ENCODE results near the gene ZNF407.

DNA sequence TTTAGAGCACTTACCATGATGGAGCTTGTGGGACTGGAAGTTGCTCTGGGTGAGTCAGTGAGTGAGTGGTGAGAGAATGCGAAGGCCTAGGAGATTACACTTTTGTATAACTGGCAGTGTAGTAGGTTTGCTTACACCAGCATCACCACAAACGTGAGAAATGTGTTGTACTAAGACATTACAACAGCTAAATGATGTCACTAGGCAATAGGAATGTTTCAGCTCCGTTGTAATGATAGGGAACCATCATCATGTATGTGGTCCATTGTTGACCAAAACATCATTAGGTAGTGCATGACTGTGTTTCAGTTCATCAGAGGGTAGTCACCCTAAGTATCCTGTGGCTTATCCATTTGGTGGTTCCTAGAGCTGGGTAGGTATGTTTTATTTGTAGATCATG lies 11.9 kb downstream of the ZNF407 start:
- TF ChIP-seq, protein P1, sequence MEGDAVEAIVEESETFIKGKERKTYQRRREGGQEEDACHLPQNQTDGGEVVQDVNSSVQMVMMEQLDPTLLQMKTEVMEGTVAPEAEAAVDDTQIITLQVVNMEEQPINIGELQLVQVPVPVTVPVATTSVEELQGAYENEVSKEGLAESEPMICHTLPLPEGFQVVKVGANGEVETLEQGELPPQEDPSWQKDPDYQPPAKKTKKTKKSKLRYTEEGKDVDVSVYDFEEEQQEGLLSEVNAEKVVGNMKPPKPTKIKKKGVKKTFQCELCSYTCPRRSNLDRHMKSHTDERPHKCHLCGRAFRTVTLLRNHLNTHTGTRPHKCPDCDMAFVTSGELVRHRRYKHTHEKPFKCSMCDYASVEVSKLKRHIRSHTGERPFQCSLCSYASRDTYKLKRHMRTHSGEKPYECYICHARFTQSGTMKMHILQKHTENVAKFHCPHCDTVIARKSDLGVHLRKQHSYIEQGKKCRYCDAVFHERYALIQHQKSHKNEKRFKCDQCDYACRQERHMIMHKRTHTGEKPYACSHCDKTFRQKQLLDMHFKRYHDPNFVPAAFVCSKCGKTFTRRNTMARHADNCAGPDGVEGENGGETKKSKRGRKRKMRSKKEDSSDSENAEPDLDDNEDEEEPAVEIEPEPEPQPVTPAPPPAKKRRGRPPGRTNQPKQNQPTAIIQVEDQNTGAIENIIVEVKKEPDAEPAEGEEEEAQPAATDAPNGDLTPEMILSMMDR (IDR thresholded peaks at IDR 0.05; ENCODE audit: insufficient read depth, low read length), result no peak
- TF ChIP-seq, protein P2, sequence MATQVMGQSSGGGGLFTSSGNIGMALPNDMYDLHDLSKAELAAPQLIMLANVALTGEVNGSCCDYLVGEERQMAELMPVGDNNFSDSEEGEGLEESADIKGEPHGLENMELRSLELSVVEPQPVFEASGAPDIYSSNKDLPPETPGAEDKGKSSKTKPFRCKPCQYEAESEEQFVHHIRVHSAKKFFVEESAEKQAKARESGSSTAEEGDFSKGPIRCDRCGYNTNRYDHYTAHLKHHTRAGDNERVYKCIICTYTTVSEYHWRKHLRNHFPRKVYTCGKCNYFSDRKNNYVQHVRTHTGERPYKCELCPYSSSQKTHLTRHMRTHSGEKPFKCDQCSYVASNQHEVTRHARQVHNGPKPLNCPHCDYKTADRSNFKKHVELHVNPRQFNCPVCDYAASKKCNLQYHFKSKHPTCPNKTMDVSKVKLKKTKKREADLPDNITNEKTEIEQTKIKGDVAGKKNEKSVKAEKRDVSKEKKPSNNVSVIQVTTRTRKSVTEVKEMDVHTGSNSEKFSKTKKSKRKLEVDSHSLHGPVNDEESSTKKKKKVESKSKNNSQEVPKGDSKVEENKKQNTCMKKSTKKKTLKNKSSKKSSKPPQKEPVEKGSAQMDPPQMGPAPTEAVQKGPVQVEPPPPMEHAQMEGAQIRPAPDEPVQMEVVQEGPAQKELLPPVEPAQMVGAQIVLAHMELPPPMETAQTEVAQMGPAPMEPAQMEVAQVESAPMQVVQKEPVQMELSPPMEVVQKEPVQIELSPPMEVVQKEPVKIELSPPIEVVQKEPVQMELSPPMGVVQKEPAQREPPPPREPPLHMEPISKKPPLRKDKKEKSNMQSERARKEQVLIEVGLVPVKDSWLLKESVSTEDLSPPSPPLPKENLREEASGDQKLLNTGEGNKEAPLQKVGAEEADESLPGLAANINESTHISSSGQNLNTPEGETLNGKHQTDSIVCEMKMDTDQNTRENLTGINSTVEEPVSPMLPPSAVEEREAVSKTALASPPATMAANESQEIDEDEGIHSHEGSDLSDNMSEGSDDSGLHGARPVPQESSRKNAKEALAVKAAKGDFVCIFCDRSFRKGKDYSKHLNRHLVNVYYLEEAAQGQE (IDR thresholded peaks at IDR 0.05; ENCODE audit: insufficient replicate concordance, low read depth), result no peak
- TF ChIP-seq POLR2AphosphoS5 (IDR thresholded peaks at IDR 0.05; ENCODE audit: low read depth) (no peak), SPI1 (IDR thresholded peaks at IDR 0.05; ENCODE audit: borderline replicate concordance, low read depth) (no peak), GABPA (IDR thresholded peaks at IDR 0.05; ENCODE audit: low read depth) (no peak)
